ENCODE measurements around the gene AP2B1.
A peak's percentile ranks its signal among the peaks of the same experiment; 100 is the strongest.

AP2B1 gene

DNA sequence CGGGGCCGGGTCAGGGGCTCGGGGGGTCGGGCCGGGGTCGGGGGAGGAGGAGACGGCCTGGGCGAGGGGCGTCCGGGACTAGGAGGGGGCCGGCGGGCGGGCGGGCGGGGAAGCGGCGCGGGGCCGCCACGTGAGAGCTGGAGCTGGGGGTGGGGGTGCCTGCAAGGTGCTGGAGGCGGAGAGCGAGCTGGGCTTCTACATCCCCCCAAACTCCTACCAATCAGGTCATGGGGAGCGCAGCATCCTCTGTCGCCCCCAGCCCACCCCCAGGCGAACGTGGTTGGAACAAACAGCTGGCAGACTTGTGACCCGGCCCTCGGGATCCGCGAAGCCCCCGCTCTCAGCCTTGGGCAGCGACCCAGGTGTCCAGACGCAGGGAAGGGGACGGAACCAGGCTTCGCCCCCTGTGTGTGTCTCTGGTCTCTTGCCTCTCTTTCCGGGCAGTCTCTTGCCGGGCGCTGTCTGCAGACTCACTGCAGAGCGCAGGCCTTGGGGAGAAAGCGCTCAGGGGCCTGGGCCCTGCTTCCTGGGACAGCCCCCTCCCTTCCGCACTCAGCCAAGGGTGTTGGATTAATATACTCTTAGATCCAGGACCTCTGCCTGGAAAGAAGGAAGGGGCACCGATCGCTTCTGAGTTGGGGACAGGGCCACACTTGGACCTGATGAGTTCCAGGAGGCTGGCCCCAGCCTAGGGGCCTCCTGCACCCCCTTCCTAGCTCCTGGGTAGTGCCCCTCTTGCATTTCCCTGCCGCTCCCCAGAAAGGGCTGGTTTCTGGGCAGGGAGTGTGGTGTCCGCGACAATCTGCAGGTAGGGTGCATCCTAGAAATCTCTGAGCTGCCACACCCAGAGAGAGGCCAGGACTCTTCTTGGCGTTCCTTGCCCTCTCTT is 145.0 kb downstream of the AP2B1 start:
- no peak for DNase-seq

DNA sequence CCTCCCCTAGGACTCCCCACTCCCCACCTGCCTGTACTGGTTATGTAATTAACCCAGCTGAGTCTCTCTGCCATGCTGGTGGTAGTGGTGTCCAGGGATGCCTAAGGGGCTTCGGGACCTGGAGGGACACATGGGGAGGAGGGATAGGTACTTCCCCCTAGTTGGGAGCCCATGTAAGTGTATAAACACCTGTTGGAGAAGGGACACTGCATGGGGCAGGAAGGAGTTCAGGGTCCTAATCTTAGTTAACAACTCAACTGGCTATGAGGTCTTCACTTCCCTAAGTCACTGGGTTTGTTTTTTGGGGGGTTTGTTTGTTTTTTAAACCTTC is 145.6 kb downstream of the AP2B1 start:
- DNase-seq, result no peak

DNA sequence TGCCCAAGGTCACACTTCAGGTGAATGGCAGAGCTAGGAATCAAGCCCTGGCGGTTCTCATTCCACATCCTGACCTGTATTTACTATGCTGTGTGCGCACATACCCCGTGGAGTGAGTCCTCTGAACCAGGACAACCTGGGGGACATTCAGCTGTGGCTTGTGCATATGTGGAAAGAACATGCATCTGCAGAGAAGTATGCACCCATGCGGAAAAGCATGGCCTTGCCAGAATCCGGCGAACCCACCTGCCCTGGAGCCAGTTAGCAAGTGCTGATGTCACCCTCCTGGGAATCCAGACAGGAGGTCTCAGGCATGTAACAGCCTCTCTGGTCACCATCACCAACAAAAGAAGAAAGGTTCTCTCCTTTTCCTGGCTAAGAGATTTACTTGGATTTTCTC is 146.2 kb downstream of the AP2B1 start:
- DNase-seq, result no peak

DNA sequence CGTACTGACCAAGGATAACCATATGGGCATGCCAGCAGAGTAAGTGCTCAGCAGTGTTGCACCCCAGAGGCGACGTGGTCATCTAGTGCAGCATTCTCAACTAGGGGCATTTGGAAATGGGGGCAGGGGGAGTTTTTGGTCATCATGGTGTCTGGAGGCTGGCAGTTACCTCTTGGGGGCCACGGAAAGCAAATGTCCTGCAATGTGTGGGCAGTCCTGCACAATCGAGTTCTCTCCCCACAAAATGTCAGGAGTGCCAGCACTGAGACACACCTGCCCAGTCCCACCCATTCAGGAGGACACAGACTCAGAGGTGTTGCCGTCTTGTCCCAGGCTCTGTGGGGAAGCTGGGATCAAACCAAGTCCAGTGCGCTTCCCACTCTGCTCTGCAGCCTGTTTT is 147.3 kb downstream of the AP2B1 start:
- DNase-seq, result no peak

DNA sequence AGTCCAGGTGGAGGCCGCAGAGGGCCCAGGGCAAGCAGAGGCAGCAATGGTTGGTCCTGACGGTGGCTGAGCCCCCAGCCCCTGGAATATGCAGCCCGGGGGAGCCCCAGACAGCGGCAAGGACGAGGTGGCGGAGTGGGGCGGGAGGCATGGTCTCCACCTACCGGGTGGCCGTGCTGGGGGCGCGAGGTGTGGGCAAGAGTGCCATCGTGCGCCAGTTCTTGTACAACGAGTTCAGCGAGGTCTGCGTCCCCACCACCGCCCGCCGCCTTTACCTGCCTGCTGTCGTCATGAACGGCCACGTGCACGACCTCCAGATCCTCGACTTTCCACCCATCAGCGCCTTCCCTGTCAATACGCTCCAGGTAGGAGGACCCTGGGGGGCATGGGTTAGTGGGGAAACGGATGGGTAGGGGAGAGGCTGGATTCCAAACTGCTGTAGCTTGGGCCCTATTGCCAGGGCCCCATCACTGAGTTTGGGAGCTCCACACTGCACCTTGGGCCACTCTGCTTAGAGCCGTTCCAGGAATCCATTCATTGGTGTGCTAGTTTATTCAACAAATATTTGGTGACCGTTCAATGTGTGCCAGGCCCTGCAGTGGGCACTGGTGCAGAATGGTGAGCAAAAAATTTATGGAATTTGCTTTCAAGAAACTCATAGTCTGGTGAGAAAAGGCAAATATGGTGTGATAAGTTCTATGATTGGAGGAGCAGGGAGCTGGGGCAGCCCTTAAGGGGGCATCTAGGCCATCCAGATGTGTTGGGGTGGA is 148.1 kb downstream of the AP2B1 start:
- DNase-seq, result no peak

DNA sequence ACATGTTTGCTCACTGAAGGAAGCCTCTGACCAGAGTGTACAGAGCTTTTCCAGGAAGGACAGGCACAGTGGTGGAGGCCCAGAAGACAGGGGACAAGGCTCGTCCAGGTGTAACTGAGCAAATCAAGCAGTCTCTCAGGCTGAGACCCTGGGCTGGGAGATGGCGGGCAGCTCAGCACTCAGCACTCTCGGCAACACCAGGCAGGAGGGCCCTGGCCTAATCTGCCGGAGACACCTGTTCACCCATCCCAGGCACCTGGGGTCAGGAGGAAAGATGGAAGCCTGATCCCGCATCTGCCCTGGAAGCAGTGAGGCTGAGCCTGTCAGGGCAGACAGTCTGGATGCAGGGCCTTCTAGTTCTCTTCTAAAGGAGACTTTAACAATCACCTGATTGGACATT is 149.1 kb downstream of the AP2B1 start:
- no peak for DNase-seq

DNA sequence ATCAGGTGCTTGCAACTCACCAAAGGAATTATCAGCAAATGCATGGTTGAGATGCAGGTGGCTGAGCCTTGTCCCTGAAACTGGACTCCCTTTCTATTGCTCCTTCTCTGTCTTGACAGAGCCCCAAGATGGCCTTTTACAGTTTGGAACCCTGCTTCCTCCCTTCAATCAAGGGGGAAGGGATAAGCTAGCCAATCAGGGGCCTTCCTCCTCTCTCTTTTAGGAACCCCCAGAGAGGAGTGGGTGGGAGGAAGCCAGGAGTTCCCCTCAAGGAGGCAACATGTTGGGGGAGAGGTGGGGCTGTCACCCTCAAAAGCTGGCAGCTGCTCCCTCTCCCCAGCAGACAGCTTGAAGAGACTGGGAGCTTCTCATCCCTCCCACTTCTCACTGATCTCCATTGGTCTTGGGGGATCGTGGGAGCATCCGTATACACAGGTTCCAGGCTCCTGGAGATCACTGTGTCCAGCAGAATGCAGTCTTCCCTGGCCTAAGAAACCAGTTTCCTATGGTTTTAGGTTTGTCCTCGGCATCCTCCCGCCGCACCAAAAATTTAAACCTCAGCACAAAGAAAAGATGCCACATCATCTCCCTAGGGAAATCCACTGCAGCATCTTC is 151.5 kb downstream of the AP2B1 start:
- no peak for DNase-seq

DNA sequence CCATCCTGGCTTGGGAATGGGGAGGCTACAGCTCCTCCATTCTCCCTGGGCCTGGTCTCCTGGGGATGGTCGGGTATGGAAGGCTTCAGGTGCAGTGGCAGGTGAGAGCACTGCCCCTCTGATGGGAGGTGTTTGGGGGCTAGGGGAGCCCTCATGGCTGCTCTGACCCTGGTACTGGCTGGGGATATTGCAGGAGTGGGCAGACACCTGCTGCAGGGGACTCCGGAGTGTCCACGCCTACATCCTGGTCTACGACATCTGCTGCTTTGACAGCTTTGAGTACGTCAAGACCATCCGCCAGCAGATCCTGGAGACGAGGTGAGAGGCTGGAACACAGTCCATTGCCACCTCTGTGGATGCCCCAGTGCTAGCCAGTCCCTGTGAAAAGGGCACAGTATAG is 153.1 kb downstream of the AP2B1 start:
- no peak for DNase-seq

DNA sequence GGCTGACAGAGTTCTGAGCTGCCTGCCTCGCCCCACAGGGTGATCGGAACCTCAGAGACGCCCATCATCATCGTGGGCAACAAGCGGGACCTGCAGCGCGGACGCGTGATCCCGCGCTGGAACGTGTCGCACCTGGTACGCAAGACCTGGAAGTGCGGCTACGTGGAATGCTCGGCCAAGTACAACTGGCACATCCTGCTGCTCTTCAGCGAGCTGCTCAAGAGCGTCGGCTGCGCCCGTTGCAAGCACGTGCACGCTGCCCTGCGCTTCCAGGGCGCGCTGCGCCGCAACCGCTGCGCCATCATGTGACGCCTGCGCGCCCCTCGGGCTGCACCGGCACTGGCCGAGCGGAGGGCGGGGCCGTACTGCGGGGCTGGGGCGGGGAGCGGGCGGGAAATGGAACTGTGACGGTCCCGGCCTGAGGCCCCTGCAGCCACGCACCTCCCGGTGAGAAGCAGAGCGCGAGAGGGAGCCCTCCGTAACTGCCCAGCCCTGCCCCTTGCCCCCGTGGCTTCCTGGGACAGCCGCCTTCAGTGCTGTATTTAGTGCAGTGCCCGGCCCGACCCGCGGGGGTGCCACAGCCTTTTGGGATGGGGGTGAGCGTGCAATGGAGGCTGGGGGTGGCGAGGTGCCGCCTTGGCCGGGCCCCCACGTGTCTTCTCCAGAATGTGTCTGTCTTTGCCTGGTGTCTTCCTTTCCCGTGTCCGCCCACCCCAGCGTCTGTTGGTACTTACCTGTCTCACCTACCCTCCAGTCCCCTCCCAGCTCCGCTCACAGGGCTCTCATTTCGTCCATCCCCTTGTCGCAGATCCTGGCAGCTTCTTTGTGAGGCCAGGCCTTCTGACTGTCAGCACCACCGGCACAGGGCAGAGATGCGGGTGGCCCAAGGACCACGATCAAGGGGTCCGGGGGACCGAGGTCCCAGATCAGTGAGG is 154.1 kb downstream of the AP2B1 start:
- no peak for DNase-seq

DNA sequence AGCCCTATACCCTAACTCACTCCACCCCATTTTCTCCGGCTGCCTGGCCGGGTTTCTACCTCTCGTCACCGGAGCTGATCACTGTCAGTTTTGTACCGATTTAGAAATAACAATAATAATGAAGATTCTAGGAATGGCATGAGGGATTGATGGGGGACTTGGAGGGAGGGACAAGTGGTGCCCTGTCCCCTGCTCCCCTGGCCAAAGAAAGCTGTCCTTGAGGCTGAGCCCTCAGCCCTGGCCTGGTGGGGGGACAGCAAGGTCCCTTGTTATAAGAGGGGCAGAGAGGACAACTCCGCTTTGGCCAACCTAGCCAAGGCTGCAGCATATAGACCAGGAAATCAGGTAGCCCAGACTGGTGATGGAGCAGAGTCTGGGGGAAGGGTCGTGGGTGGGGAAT is 155.4 kb downstream of the AP2B1 start:
- no peak for DNase-seq

DNA sequence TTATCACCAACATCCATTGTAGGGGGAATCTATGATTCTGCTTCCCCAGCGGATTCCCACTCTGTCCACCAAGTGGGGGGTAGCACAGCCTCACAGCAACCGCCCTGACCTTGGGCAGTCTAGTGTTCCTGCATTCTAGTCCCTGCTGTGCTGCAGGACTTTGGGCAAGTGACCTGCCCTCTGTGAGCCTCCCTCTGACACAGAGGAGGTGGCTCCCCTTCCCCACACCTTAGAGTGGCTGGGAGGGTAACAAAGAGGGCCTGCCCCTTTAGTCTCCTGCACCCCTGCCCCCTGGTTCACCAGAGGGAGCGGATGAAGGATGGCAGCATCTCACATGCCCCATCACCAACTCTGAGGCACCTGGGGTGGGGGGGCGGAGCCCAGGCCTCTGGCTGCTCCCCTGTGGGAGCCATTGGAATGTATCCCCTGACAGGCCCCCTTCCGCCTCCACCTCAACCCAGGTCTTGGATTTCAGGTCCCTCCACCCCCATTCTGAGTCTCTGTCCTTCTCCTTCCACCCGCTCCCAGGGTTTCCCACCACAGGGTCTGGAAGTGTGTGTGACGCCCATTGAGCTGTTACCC is 155.9 kb downstream of the AP2B1 start:
- DNase-seq, result no peak

DNA sequence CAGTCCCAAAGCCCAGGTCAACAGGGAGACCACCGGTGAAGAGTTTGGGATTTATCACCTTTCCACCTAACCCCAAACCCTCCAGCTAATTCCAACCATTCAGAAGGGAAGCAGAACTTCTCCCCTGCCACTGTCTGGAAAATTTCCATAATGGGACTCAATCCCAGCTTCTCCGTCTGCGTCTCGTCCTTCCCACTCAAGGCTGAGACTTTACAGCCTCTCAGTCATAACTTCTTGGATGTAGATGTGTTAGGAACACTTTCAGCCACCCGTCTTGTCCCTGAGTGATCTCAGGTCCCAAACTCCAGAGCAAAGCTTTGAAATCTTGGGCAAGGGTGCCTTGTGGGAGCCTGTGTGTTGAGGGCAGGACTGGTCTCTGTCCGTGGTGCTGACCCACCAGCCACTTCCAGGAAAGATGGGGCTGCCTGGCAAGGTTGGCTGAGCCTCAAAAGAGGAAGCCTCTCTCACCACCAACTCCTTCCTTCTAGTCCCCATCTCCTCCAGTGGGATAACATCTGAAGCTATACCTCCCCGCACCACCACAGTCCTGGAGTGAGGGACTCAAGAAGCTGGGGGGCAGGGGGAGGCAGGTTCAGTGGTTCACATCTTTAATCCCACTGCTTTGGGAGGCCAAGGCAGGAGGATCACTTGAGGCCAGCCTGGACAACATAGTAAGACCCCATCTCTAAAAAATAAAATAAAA is 156.7 kb downstream of the AP2B1 start:
- no peak for DNase-seq

DNA sequence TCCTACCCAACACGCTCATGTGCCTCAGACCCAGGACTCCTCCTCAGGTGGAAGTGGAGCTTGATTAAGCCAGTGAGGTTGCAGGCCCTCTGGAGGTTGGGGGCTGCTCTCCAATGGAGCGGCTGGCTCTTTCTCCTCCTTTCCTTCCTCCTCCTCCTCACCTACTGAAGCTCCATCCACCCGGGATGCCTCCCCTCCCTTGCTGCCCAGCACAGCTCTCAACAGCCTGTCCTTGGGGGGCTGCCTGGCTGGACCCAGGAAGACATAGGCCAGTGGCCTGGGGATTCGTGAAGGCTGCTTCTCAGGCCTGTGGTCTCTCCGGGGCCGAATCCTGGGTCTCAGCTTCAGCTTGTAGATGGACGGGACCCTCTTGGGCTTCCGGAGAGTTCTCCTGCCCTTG is 157.7 kb downstream of the AP2B1 start:
- no peak for DNase-seq

DNA sequence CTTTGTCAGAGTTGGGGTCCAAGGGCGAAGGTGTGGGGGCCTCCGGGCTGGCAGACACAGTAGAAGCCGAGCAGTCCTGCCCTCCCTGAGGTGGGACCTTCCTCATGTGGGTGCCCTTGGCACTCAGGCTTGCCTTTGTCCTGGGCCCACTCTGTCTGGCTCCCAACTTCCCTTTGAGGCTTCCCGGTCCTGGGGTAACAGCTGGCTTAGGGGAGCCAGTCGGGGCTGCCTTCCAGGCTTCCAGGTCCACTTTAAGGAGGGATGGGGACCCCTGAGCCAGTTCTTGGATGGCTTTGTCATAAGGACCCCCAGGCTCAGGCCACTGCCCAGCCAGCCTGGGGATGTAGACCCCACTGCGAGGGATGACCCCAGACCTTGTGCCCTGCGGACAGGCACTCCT is 158.1 kb downstream of the AP2B1 start:
- no peak for DNase-seq

DNA sequence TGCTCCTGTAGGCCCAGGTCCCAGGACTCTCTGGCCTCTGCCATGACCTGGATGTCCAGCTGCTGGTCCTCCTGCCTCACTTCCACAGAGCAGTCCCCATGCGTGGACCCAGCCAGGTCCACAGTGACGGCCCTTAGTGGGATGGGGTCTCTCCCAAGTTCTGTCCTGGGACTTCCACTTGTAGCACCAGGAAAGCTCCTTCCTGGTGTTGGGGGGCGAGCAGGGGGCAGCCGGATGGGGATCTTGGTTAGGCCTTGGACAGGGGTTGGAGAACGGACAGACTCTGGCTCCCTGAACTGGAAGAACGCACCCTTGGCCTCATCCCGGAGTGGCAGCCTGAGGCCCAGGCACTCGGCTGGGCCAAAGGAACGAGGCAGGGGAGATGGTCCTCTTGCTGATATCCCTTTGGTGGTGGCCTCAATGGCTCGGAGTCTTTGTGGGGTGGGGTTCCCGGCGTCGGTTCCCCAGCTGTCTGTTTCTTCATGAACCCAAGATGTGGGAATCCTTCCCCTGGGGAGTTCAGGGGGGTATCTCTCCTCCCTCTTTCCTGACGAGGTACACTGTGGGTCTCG is 158.7 kb downstream of the AP2B1 start:
- DNase-seq, result no peak

DNA sequence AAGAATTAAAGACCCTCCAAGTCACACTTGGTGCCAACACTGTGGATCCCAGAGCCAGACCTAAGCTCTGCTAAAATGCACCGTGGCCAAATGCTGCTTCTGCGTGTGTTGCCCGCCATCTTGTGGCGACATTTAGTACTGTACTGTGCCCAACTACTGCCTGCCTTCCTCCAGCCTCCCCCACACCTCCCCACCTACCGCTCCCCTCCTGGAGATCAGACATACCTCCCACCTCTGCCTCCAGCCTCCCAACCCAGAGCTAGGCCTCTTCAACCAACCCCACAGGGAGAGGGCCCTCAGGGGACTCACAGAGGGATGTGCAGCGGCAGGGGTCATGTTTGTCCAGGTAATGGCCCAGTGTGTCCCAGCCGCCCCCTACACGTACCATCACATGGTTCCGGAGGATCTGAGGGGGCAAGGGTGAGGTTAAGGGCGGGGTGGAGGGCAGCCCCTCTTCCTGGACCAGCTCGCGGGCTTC is 160.5 kb downstream of the AP2B1 start:
- peak; percentile 76 for DNase-seq

DNA sequence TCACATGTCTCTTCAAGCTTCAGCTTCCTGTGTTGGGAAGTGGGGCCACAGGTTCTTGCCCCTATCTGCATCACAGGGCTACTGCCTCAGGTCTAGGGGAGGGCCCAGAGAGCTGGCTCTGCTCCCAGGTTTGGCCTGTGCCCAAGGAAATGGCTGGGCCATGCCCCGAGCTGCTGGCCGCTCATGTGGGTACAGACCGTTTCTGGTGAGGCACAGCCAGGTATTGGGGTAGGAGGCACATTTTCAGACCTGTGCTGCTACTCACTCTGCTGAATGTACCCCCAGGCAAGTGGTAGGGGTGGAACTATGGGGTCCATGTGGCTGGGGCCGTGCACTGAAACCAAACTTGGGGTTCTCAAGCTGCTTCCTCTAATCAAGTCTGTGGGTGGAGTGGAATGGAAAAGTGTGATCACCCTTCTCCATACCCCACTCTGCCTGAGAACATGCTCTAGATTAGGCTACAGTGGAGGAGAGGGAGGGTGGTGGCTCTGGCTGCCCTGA is 161.3 kb downstream of the AP2B1 start:
- DNase-seq, result no peak

DNA sequence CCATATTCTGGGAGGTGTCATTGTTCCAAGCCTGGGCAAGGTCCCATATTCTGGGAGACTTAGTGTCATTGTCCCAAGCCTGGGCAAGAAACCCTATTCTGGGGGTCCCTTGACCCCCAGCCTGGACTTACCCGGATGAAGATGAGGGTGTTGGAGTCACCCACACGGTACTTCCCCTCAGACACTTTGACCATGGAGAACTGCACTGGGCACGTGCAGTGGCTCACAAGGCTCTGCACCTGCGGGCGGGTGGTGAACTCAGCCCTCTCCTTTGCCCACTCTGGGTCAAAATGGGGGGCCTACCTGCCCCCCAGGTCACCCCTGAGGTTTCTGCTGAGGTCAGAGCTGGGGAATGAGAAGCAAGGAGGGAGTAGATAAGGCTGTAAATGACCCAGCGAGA is 161.9 kb downstream of the AP2B1 start:
- no peak for DNase-seq

DNA sequence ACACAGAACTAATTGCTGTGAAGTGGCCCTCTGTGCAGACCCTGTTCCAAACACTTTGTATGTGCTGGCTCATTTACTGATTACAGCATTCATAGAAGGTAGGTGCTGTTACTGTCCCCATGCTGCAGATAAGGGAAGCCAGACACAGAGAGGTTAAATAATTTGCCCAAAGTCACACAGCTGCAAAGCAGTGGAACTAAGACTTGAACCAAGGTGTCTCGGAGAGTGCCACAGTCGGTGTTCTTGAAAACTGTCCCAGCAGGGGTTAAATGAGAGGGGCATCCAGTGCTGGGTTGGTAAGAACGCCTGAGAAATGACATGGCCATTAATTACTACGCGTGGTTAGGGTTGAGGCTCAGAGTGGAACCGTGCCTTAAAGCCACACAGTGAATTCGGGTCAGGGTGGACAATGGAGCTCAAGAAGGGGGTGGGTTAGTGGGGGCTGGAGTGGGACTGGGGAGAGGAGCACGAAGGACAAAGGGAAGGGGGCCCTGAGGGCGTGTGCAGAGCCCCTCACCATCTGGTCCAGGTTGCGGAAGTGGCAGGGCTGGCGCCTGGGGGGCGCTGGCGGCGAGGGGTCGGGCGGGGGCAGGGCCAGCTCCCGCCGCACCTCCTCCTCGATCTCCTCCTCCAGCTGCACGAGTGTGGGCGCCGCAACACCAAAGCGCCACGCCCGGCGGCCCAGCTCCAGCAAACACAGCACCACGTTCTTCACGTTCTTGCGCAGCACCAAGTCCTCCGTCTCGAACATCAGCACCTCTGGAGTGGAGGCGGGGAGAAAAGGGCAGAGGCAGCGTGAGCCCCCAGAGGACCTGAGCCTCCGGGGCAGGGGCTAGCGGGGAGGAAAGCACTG is 162.7 kb downstream of the AP2B1 start:
- DNase-seq, result no peak
